Activated CD8-positive, alpha-beta memory T cell treated with anti-CD3 and anti-CD28 coated beads, Interleukin-2, amount 10 ng/mL, durations not matched to agents 7 days and 5 days (primary cell): ENCODE measurements around the gene CDH4. TPM values are rescaled to one million over a fixed set of nuclear protein-coding genes. Genes with fewer than 3 reads are reported as not detected.
A peak's percentile ranks its signal among the peaks of the same experiment; 100 is the strongest.

Source experiments
- ATAC-seq: fragments of 150-1000 bp; cut with Tn5 transposase; one replicate; pipeline ENCODE4 v1.10.0; 2021; ENCODE audit warnings: moderate library complexity
- CTCF ChIA-PET: fragments of 350-600 bp; sonication (Branson Sonifier 250); formaldehyde crosslinking; loops from one replicate; lab custom pipeline; 2021; ENCODE audit warnings: antibody characterized with exemption; lab: Charles Lee
- DNase-seq: peaks from one replicate; pipeline ENCODE4 v3.0.0-alpha.2; 2020
- H3K27ac Mint-ChIP-seq: one replicate; pipeline ENCODE4 v1.8.0; 2021; ENCODE audit warnings: mild to moderate bottlenecking, mixed read lengths
- H3K27me3 Mint-ChIP-seq: one replicate; pipeline ENCODE4 v1.8.0; 2021; ENCODE audit warnings: mixed read lengths
- H3K36me3 Mint-ChIP-seq: one replicate; pipeline ENCODE4 v1.8.0; 2021; ENCODE audit warnings: mild to moderate bottlenecking, mixed read lengths
- H3K4me1 Mint-ChIP-seq: one replicate; pipeline ENCODE4 v1.8.0; 2021; ENCODE audit warnings: mixed read lengths
- H3K4me3 Mint-ChIP-seq: one replicate; pipeline ENCODE4 v1.8.0; 2021; ENCODE audit warnings: mild to moderate bottlenecking, moderate library complexity, mixed read lengths
- H3K9me3 Mint-ChIP-seq: one replicate; pipeline ENCODE4 v1.8.0; 2022; ENCODE audit warnings: low read depth, mixed read lengths
- total RNA-seq, 2 experiments: library from RNA; stranded (reverse); gene quantifications; one replicate each; pipeline ENCODE4 v1.2.3, GENCODE V29; 2021

CDH4 gene
- total RNA-seq, 2 experiments from 2014 or later, result 0.02 TPM; not detected in 1

DNA sequence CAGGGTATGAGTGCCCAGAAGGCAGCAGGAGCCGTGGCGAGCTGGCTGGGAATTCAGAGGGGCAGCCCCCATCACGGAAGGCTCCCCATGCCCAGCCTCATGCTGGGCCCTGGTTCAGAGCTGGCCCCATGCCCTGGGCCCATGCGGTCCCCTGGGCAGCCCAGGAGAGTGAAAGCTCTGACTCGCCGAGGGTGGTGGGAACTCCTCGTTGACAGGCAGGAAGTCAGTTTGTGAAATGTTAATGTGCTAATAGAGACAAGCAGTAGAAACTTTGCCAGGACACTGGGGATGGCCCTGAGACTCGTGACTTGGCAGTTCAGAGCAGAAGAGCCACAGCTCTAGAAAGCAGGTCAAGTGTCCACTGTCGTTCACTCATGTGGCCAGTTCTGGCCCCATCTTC, 460.6 kb downstream of the CDH4 start:
- no peak for DNase-seq
- no peaks in the 10 kb centered on the region for H3K4me1 Mint-ChIP-seq
- H3K36me3 Mint-ChIP-seq, result no peaks in the 10 kb centered on the region
- H3K4me3 Mint-ChIP-seq, result no peak overlapping the region
- no peak overlapping the region for H3K27ac Mint-ChIP-seq
- no peaks in the 10 kb centered on the region for H3K27me3 Mint-ChIP-seq
- CTCF ChIA-PET, result no interaction called here
- no peak for ATAC-seq
- H3K9me3 Mint-ChIP-seq, result peaks cover 4% of the 10 kb centered on the region

DNA sequence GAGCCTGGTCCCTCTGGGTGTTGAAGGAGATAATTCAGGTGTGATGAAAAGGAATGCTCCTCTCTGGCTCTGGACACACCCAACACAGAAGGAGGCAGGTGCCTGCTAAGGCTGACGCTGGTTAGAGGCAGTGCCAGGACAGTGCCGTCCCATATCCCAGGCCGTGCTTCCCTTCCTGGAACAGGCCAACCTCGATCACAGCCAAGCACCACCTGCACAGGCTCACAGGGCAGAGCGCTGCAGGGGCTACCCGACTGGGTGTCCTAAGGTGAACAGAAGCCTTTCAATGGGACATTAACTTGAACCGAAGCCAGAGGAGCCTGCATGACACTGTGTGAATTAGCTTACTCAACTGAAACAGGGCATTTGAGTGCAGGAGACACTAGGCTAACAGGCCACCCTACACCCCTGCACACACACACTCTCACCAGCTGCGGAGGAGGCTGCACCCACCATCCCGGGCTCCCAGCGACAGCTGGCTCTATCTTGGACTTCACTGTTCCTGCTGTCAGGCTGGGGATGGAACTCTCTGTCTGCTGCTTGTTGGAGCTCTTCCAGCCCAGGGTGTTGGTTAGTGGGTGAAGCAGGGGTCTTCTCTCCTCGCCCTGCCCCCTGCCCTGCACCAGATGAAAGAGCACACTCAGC, 466.4 kb downstream of the CDH4 start:
- Mint-ChIP-seq H3K36me3 (peaks cover 3% of the 10 kb centered on the region), H3K27ac (peak overlapping the region; percentile 85), H3K4me1 (peaks cover 17% of the 10 kb centered on the region), H3K4me3 (peak overlapping the region; percentile 72), H3K9me3 (no peaks in the 10 kb centered on the region), H3K27me3 (no peaks in the 10 kb centered on the region)
- CTCF ChIA-PET, result no interaction called here
- DNase-seq (no peak), ATAC-seq (no peak)

GRCh38 chr20:61719691-61720347, 467.8 kb downstream of the CDH4 start:
- Mint-ChIP-seq H3K27me3 (no peaks in the 10 kb centered on the region), H3K9me3 (no peaks in the 10 kb centered on the region), H3K27ac (peak overlapping the region; percentile 85), H3K4me3 (peak overlapping the region; percentile 72), H3K4me1 (peaks cover 17% of the 10 kb centered on the region), H3K36me3 (peaks cover 3% of the 10 kb centered on the region)
- DNase-seq, result peak; percentile 73
- CTCF ChIA-PET, result interaction anchor here (1.2 kb wide), 1 partner anchor 177 kb away, joined by 3 read pairs; no protein-coding TSS in a partner anchor
- peak; percentile 77 for ATAC-seq

DNA sequence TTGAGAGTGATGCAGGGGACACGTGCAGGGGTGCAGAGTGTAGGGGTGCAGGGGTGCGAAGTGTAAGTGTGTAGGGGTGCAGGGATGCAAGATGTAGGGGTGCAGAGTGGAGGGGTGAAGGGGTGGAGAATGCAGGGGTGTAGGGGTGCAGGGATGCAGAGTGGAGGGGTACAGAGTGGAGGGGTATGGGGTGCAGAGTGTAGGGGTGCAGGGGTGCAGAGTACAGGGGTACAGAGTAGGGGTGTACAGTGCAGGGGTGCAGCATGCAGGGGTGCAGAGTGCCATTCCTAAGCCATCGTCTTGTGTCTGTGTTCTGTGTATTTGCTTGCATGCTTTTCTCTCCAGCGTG, 468.3 kb downstream of the CDH4 start:
- CTCF ChIA-PET, result interaction anchor here (1.2 kb wide), 1 partner anchor 176 kb away, joined by 3 read pairs; no protein-coding TSS in a partner anchor
- Mint-ChIP-seq H3K36me3 (peaks cover 3% of the 10 kb centered on the region), H3K27ac (no peak overlapping the region), H3K9me3 (no peaks in the 10 kb centered on the region), H3K4me3 (no peak overlapping the region), H3K27me3 (no peaks in the 10 kb centered on the region), H3K4me1 (peaks cover 17% of the 10 kb centered on the region)
- no peak for ATAC-seq
- DNase-seq, result no peak

- CTCF ChIA-PET, result no interaction called here
Observed at GRCh38 chr20:61722146-61722678, 470.2 kb downstream of the CDH4 start.

DNA sequence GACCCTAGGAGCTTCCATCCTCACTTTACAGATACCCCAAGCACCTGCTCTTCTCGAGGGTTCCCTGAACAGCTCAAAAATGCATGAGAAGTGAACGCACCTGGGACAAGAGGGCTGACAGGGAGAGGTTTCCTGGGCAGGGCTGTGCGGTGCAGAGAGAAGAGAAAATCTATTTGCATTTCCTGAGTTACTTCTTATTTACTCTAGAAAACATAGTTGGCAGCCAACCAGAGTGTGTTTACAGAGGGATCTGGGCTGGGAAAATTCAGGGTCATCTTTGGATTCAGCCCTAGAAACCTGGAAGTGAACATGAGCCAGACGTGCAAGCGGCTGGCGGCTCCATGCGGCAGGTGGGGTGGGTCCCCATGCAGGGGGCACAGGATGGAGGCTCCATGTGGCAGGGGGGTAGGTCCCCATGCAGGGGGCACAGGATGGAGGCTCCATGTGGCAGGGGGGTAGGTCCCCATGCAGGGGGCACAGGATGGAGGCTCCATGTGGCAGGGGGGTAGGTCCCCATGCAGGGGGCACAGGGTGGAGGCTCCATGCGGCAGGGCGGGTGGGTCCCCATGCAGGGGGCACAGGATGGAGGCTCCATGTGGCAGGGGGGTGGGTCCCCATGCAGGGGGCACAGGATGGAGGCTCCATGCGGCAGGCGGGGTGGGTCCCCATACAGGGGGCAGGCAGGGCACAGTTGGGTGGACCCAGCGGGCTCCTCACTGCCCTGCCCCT, 471.6 kb downstream of the CDH4 start:
- CTCF ChIA-PET, result no interaction called here
- H3K4me1 Mint-ChIP-seq, result peaks cover 14% of the 10 kb centered on the region
- DNase-seq, result no peak
- H3K27me3 Mint-ChIP-seq, result no peaks in the 10 kb centered on the region
- no peak overlapping the region for H3K27ac Mint-ChIP-seq
- peaks cover 3% of the 10 kb centered on the region for H3K36me3 Mint-ChIP-seq
- H3K9me3 Mint-ChIP-seq, result no peaks in the 10 kb centered on the region
- H3K4me3 Mint-ChIP-seq, result no peak overlapping the region
- ATAC-seq, result no peak

More at GRCh38 chr20:61722146-61722678, 470.2 kb downstream of the CDH4 start:
- peaks cover 3% of the 10 kb centered on the region for H3K36me3 Mint-ChIP-seq
- H3K4me3 Mint-ChIP-seq, result no peak overlapping the region
- H3K27me3 Mint-ChIP-seq, result no peaks in the 10 kb centered on the region
- no peak overlapping the region for H3K27ac Mint-ChIP-seq
- no peak for DNase-seq
- ATAC-seq, result no peak
- H3K4me1 Mint-ChIP-seq, result peaks cover 17% of the 10 kb centered on the region
- no peaks in the 10 kb centered on the region for H3K9me3 Mint-ChIP-seq

DNA sequence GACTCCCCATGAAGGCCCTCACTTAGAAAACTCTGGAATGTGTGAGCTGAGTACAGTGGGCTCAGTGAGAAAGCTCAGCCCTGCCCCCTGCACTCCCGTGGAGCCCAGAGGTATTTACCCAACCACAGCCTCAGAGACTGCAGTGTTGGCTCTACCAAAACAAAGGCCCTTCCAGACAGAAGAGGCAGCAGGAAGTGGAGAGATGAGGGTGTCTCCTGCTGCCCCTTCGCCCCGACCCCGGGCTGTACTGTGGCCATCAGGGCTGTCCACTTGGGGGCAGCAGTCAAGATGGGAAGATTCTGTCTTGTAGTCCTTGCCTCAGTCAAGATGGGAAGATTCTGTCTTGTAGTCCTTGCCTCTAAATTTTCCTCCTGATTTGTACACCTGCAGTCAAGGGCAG, 472.3 kb downstream of the CDH4 start:
- Mint-ChIP-seq H3K4me1 (peaks cover 7% of the 10 kb centered on the region), H3K27ac (no peak overlapping the region), H3K27me3 (no peaks in the 10 kb centered on the region), H3K9me3 (no peaks in the 10 kb centered on the region), H3K4me3 (no peak overlapping the region), H3K36me3 (peaks cover under 1% of the 10 kb centered on the region)
- ATAC-seq (no peak), DNase-seq (no peak)
- CTCF ChIA-PET, result no interaction called here

DNA sequence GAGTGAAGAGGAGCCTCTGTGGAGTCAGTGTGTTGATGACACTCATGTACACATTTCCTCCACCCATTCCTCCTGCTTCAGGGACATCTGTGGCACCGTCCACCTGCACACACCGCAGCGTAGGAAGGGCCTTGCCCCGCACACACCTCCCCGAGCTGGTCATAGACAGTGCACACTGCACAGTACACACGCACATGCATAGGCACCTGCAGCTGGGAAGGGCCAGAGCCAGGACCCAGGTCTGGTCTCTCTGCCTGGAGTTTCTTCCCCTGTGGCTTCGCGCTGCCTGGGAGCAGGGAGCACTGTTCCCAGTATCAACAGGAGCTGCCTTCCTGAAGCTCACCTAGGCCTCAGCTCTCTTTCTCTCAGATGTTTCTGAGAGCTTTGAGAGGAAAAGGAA, 473.1 kb downstream of the CDH4 start:
- H3K9me3 Mint-ChIP-seq, result no peaks in the 10 kb centered on the region
- CTCF ChIA-PET, result no interaction called here
- H3K27me3 Mint-ChIP-seq, result no peaks in the 10 kb centered on the region
- ATAC-seq (no peak), DNase-seq (no peak)
- no peak overlapping the region for H3K27ac Mint-ChIP-seq
- H3K4me1 Mint-ChIP-seq, result peaks cover under 1% of the 10 kb centered on the region
- H3K36me3 Mint-ChIP-seq, result no peaks in the 10 kb centered on the region
- no peak overlapping the region for H3K4me3 Mint-ChIP-seq

GRCh38 chr20:61725966-61726365, 473.9 kb downstream of the CDH4 start:
- ATAC-seq, result no peak

DNA sequence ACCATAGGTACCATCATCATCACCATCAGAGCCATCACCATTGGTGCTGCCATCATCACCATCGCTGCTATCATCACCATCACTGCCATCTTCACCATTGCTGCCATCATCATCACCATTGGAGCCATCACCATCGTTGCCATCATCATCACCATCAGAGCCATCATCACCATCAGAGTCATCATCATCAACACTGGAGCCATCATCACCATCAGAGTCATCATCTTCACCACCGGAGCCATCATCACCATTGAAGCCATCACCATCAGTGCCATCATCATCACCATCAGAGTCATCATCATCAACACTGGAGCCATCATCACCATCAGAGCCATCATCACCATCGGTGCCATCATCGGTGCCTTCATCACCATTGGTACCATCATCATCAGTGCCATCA, 474.9 kb downstream of the CDH4 start:
- no peak overlapping the region for H3K27ac Mint-ChIP-seq
- no peak overlapping the region for H3K4me3 Mint-ChIP-seq
- H3K36me3 Mint-ChIP-seq, result no peaks in the 10 kb centered on the region
- no peak for ATAC-seq
- no peaks in the 10 kb centered on the region for H3K27me3 Mint-ChIP-seq
- H3K4me1 Mint-ChIP-seq, result no peaks in the 10 kb centered on the region
- CTCF ChIA-PET, result no interaction called here
- H3K9me3 Mint-ChIP-seq, result no peaks in the 10 kb centered on the region
- DNase-seq, result no peak

More at GRCh38 chr20:61725966-61726365, 473.9 kb downstream of the CDH4 start:
- no peaks in the 10 kb centered on the region for H3K9me3 Mint-ChIP-seq
- no peak overlapping the region for H3K4me3 Mint-ChIP-seq
- CTCF ChIA-PET, result no interaction called here
- H3K27ac Mint-ChIP-seq, result no peak overlapping the region
- H3K4me1 Mint-ChIP-seq, result no peaks in the 10 kb centered on the region
- no peaks in the 10 kb centered on the region for H3K27me3 Mint-ChIP-seq
- no peaks in the 10 kb centered on the region for H3K36me3 Mint-ChIP-seq
- no peak for DNase-seq

- Mint-ChIP-seq H3K27ac (no peak overlapping the region), H3K36me3 (no peaks in the 10 kb centered on the region), H3K4me3 (no peak overlapping the region), H3K9me3 (no peaks in the 10 kb centered on the region), H3K27me3 (no peaks in the 10 kb centered on the region), H3K4me1 (no peaks in the 10 kb centered on the region)
- CTCF ChIA-PET, result no interaction called here
- ATAC-seq (no peak), DNase-seq (no peak)
Observed at GRCh38 chr20:61727761-61728160, 475.7 kb downstream of the CDH4 start.

DNA sequence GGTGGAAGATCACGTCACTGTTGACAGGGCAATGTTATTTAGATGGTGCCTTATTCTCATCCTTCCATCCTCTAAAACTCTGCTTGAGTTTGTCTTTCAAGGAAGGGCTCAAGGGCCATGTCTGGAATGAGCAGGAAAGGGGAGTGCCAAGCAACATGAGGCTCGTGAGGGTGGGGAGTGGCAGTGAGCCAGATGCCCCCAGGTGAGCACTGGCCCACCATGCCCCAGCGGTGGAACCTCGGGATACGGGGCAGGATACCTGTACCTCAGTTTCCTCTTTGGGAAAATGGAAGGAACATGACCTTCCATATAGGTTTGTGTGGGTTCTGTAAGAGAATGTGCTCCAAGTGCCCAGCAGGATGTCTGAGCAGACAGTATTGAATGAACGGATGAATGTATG, 476.3 kb downstream of the CDH4 start:
- H3K4me1 Mint-ChIP-seq, result no peaks in the 10 kb centered on the region
- no peak overlapping the region for H3K27ac Mint-ChIP-seq
- no peaks in the 10 kb centered on the region for H3K36me3 Mint-ChIP-seq
- no peak overlapping the region for H3K4me3 Mint-ChIP-seq
- DNase-seq (no peak), ATAC-seq (no peak)
- H3K9me3 Mint-ChIP-seq, result no peaks in the 10 kb centered on the region
- H3K27me3 Mint-ChIP-seq, result no peaks in the 10 kb centered on the region
- CTCF ChIA-PET, result no interaction called here

DNA sequence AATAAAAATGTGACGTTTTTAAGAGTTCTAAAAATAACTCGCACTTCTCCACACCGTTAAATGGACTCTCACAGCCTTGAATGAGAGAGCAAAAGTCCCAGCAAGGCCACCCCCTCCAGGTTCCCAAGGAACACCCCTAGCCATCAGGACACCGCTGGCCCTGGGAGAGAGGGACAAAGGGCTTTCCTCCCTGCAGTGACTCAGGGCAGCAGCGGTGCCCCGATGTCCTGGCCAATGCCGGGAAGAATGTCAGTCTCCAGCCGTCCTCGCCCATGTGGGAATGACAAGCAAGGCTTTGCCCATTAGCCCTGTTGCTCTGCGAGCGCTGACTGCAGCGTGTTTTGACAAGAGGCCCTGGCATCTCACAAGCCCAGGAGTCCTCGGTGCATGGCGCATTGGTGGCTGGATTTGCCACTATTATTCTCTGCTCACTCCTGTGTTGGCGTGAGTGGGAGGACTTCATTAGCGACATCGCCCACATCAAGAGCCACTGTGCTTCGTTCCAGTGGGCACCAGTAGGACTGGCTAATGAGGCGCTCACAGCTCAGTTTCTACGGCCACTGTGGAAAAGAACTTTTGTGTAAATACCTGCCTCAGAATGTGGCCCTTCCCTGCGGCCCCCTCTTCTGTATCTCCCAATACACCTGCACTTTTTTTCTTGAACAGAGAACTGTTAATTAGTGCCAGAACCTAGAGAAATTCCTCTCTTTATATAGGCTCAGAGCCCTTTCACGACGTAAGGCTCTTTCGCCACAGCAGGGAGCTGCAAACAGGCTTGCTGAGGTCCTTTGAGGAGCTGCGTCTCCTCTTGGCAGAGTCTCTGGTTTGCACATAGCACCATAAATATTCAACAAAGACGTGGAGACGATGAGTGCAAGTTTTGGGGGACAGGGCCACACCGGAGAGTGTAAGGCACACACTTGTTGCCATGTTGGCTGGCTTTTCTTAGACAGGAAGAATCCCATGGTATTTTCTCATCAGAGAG, 477.0 kb downstream of the CDH4 start:
- ATAC-seq (no peak), DNase-seq (no peak)
- Mint-ChIP-seq H3K4me3 (no peak overlapping the region), H3K27ac (no peak overlapping the region), H3K27me3 (no peaks in the 10 kb centered on the region), H3K4me1 (no peaks in the 10 kb centered on the region), H3K9me3 (no peaks in the 10 kb centered on the region), H3K36me3 (no peaks in the 10 kb centered on the region)
- CTCF ChIA-PET, result no interaction called here
